HFFc6 (cell line): ENCODE measurements around the gene DAPK3. TPM values are rescaled to one million over a fixed set of nuclear protein-coding genes. Genes with fewer than 3 reads are reported as not detected.
"Not testable (repeated sequence)": the region's sequence is repeated elsewhere in the genome, so short reads cannot be mapped to it uniquely, and the experiment has no call there.

Experiments
- DNase-seq: peaks from one replicate; pipeline ENCODE4 v3.0.0-alpha.2; 2018
- H3K27ac Mint-ChIP-seq: 2 replicates; pipeline ENCODE4 v1.8.0; 2020; ENCODE audit warnings: mild to moderate bottlenecking, mixed read lengths
- H3K27me3 Mint-ChIP-seq: 2 replicates; pipeline ENCODE4 v1.8.0; 2021; ENCODE audit warnings: mild to moderate bottlenecking, moderate library complexity, mixed read lengths; ENCODE audit not compliant: insufficient read depth
- H3K36me3 Mint-ChIP-seq: 2 replicates; pipeline ENCODE4 v1.8.0; 2021; ENCODE audit warnings: low read depth, mixed read lengths
- H3K4me1 Mint-ChIP-seq: 2 replicates; pipeline ENCODE4 v1.8.0; 2020; ENCODE audit warnings: low read depth, mixed read lengths
- H3K4me3 Mint-ChIP-seq: 2 replicates; pipeline ENCODE4 v1.8.0; 2020; ENCODE audit warnings: mild to moderate bottlenecking, moderate library complexity, mixed read lengths
- H3K9me3 Mint-ChIP-seq: 2 replicates; pipeline ENCODE4 v1.8.0; 2020; ENCODE audit warnings: mild to moderate bottlenecking, mixed read lengths
- CTCF ChIP-seq: fragments of 200-600 bp; sonication (generic); IDR thresholded peaks from 2 replicates; pipeline ENCODE4 v1.5.0; 2021; ENCODE audit warnings: antibody characterized with exemption, mild to moderate bottlenecking
- total RNA-seq, 6 experiments: library from RNA; stranded (reverse); fragmentation: NEBNext Ultra II Directional; extraction: Animal tissue kit (Norgen Biotek cat#: 25700); gene quantifications; 2 replicates in 1 of 6; 3 replicates in 5 of 6; pipeline ENCODE4 v1.2.3, GENCODE V29; 2021

DAPK3 gene
- total RNA-seq, 6 experiments from 2014 or later = 116 to 140 (median 128) TPM

- no peak for TF ChIP-seq CTCF
- Mint-ChIP-seq H3K36me3 (no peaks in the 10 kb centered on the region), H3K4me1 (no peaks in the 10 kb centered on the region), H3K27me3 (peaks cover 2% of the 10 kb centered on the region), H3K27ac (no peak overlapping the region), H3K4me3 (no peak overlapping the region), H3K9me3 (no peaks in the 10 kb centered on the region)
- peak; percentile 16 for DNase-seq
Observed at GRCh38 chr19:3945838-3946237, 25.1 kb downstream of the DAPK3 start.

- TF ChIP-seq CTCF = no peak
- no peak overlapping the region for H3K27ac Mint-ChIP-seq
- no peak overlapping the region for H3K4me3 Mint-ChIP-seq
- peaks cover 2% of the 10 kb centered on the region for H3K27me3 Mint-ChIP-seq
- no peaks in the 10 kb centered on the region for H3K4me1 Mint-ChIP-seq
- no peaks in the 10 kb centered on the region for H3K9me3 Mint-ChIP-seq
- DNase-seq = no peak
- no peaks in the 10 kb centered on the region for H3K36me3 Mint-ChIP-seq
Observed at GRCh38 chr19:3944018-3944721, 26.7 kb downstream of the DAPK3 start.

- no peaks in the 10 kb centered on the region for H3K4me1 Mint-ChIP-seq
- H3K9me3 Mint-ChIP-seq = no peaks in the 10 kb centered on the region
- peak; percentile 32 for DNase-seq
- H3K36me3 Mint-ChIP-seq = no peaks in the 10 kb centered on the region
- no peak for TF ChIP-seq CTCF
- no peak overlapping the region for H3K27ac Mint-ChIP-seq
- H3K27me3 Mint-ChIP-seq = peaks cover 2% of the 10 kb centered on the region
- no peak overlapping the region for H3K4me3 Mint-ChIP-seq
Observed at GRCh38 chr19:3942790-3943409, 28.0 kb downstream of the DAPK3 start.

GRCh38 chr19:3938300-3938950 is 32.5 kb downstream of the DAPK3 start:
- H3K4me1 Mint-ChIP-seq, H3K27ac Mint-ChIP-seq, H3K9me3 Mint-ChIP-seq, H3K36me3 Mint-ChIP-seq, DNase-seq, H3K4me3 Mint-ChIP-seq: not testable (repeated sequence)
- H3K27me3 Mint-ChIP-seq = peaks cover 11% of the 10 kb centered on the region

- Mint-ChIP-seq H3K4me3 (no peak overlapping the region), H3K27me3 (peaks cover 16% of the 10 kb centered on the region), H3K9me3 (no peaks in the 10 kb centered on the region), H3K27ac (no peak overlapping the region), H3K36me3 (no peaks in the 10 kb centered on the region), H3K4me1 (no peaks in the 10 kb centered on the region)
- no peak for DNase-seq
- TF ChIP-seq CTCF = no peak
Observed at GRCh38 chr19:3936506-3937442, 34.1 kb downstream of the DAPK3 start.
